Measurements from ENCODE around the gene AATK. TPM values are rescaled to one million over a fixed set of nuclear protein-coding genes. Genes with fewer than 3 reads are reported as not detected.

Gene AATK
- total RNA-seq, 2 experiments from 2014 or later = 0.25 to 0.82 TPM

- no peak for ATAC-seq (ENCODE audit: poor library complexity)
- Histone ChIP-seq H3K27ac (ENCODE audit: low read depth in 1 of 2, low read length in 2 of 2) (no peak overlapping the region), H3K36me3 (ENCODE audit: insufficient read depth, low read length) (no peaks in the 10 kb centered on the region), H3K27me3 (ENCODE audit: control insufficient read depth in 1 of 2, insufficient read depth in 2 of 2, low read length in 2 of 2) (no peaks in the 10 kb centered on the region), H3K4me1 (ENCODE audit: insufficient read depth, low read length) (peaks cover 77% of the 10 kb centered on the region), H3K4me3 (ENCODE audit: low read length) (no peak overlapping the region), H3K9me3 (ENCODE audit: control insufficient read depth in 1 of 2, insufficient read depth in 1 of 2, low read length in 2 of 2) (no peaks in the 10 kb centered on the region)
- Mint-ChIP-seq H3K4me3 (no peak overlapping the region), H3K9me3 (no peaks in the 10 kb centered on the region), H3K27ac (no peak overlapping the region), H3K27me3 (no peaks in the 10 kb centered on the region), H3K4me1 (ENCODE audit: low read depth) (peaks cover 28% of the 10 kb centered on the region), H3K36me3 (ENCODE audit: low read depth) (no peaks in the 10 kb centered on the region)
- DNase-seq = no peak
- no peak for TF ChIP-seq CTCF (IDR thresholded peaks at IDR 0.05)
- ChIA-PET CTCF (interaction anchor here (2.5 kb wide), 1 partner anchor 10 kb away, joined by 7 read pairs; no protein-coding TSS in a partner anchor), POLR2A (no interaction called here)
- intact Hi-C loops (cut with DNase I, micrococcal nuclease) = no loop called here
These were observed 74.9 kb downstream of the AATK start for GRCh38 chr17:81091154-81091553.

GRCh38 chr17:81090361-81091136, 75.5 kb downstream of the AATK start:
- TF ChIP-seq CTCF (IDR thresholded peaks at IDR 0.05) = no peak
- H3K4me3 Mint-ChIP-seq = no peak overlapping the region
- Histone ChIP-seq H3K9me3 (ENCODE audit: control insufficient read depth in 1 of 2, insufficient read depth in 1 of 2, low read length in 2 of 2) (no peaks in the 10 kb centered on the region), H3K27ac (ENCODE audit: low read depth in 1 of 2, low read length in 2 of 2) (no peak overlapping the region), H3K4me1 (ENCODE audit: insufficient read depth, low read length) (peaks cover 71% of the 10 kb centered on the region), H3K27me3 (ENCODE audit: control insufficient read depth in 1 of 2, insufficient read depth in 2 of 2, low read length in 2 of 2) (no peaks in the 10 kb centered on the region), H3K4me3 (ENCODE audit: low read length) (no peak overlapping the region), H3K36me3 (ENCODE audit: insufficient read depth, low read length) (no peaks in the 10 kb centered on the region)
- intact Hi-C loops (cut with DNase I, micrococcal nuclease) = no loop called here
- no peaks in the 10 kb centered on the region for H3K36me3 Mint-ChIP-seq (ENCODE audit: low read depth)
- ATAC-seq (ENCODE audit: poor library complexity) = no peak
- CTCF ChIA-PET = interaction anchor here (2.5 kb wide), 1 partner anchor 11 kb away, joined by 7 read pairs; no protein-coding TSS in a partner anchor
- DNase-seq = peak in 10 of 14 experiments; percentile 9 to 75 (median 20)
- H3K9me3 Mint-ChIP-seq = no peaks in the 10 kb centered on the region
- peaks cover 25% of the 10 kb centered on the region for H3K4me1 Mint-ChIP-seq (ENCODE audit: low read depth)
- POLR2A ChIA-PET = no interaction called here
- no peak overlapping the region for H3K27ac Mint-ChIP-seq
- H3K27me3 Mint-ChIP-seq = no peaks in the 10 kb centered on the region

DNA sequence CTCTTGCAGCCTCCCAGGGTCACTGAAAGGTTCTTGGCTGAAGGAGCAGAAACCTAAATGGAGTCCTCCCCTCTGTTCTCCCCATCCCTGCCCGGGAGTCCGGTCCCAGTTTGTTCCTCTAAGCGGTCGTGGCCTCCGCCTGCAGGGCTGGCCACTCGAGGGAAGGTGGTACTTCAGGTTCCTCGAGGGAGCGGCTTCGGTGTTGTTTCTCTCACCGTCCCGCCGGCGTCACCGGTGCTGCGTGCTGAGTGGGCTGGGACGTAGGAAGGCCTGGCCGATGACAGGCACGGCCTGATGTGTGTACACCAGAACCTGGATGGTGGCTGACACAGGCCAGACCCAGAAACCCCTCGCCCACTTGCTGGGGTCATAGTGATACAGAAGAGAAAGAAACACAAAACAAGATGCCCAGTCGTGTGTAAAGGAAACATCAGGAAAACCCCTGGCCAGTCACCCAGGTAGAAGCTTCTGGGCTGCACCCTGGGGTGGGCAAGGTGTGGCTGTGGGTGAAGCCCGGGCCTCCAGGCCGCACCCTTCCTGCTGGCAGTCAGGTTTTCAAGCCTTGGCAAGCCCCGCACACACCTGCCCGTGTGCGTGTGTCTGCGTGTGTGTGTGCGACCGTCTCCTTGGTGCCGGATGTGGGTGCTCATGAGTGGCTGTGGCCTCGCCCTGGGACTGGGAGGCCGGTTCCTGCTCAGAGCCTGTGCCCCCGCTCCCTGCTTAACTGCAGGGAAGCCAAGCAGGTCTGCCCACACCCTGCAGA, 79.1 kb downstream of the AATK start:
- Mint-ChIP-seq H3K4me1 (ENCODE audit: low read depth) (no peaks in the 10 kb centered on the region), H3K27ac (no peak overlapping the region), H3K36me3 (ENCODE audit: low read depth) (no peaks in the 10 kb centered on the region), H3K4me3 (no peak overlapping the region), H3K27me3 (no peaks in the 10 kb centered on the region), H3K9me3 (no peaks in the 10 kb centered on the region)
- DNase-seq (peak in 3 of 14 experiments; percentile 28 to 58 (median 31)), ATAC-seq (ENCODE audit: poor library complexity) (no peak)
- Histone ChIP-seq H3K36me3 (ENCODE audit: insufficient read depth, low read length) (no peaks in the 10 kb centered on the region), H3K27ac (ENCODE audit: low read depth in 1 of 2, low read length in 2 of 2) (no peak overlapping the region), H3K4me1 (ENCODE audit: insufficient read depth, low read length) (peaks cover 48% of the 10 kb centered on the region), H3K4me3 (ENCODE audit: low read length) (no peak overlapping the region), H3K9me3 (ENCODE audit: control insufficient read depth in 1 of 2, insufficient read depth in 1 of 2, low read length in 2 of 2) (no peaks in the 10 kb centered on the region), H3K27me3 (ENCODE audit: control insufficient read depth in 1 of 2, insufficient read depth in 2 of 2, low read length in 2 of 2) (no peaks in the 10 kb centered on the region)
- intact Hi-C loops (cut with DNase I, micrococcal nuclease) = loop anchor here in 1 of 2 experiments (5.0 kb wide), 1 partner anchor 40 kb away; no protein-coding TSS in a partner anchor
- TF ChIP-seq CTCF (IDR thresholded peaks at IDR 0.05) = no peak
- ChIA-PET CTCF (interaction anchor here (2.0 kb wide), 1 partner anchor 15 kb away, joined by 8 read pairs; no protein-coding TSS in a partner anchor), POLR2A (no interaction called here)
